GM19023 (cell line): ENCODE measurements around the gene EIF4H.
"Not testable (repeated sequence)": the region's sequence is repeated elsewhere in the genome, so short reads cannot be mapped to it uniquely, and the experiment has no call there.

ENCODE experiments used
- ATAC-seq: cut with Tn5 transposase; IDR thresholded peaks from one replicate; pipeline ENCODE4 v1.9.1; 2021; ENCODE audit warnings: mild to moderate bottlenecking, moderate library complexity; ENCODE audit not compliant: unreplicated experiment

Gene EIF4H

GRCh38 chr7:74197449-74198124 is 23.4 kb downstream of the EIF4H start:
- no peak for ATAC-seq

GRCh38 chr7:74199551-74200355 is 25.6 kb downstream of the EIF4H start:
- no peak for ATAC-seq

- ATAC-seq = no peak
Measured at GRCh38 chr7:74202841-74203556, 28.8 kb downstream of the EIF4H start.

GRCh38 chr7:74203956-74204618 is 29.9 kb downstream of the EIF4H start:
- no peak for ATAC-seq

GRCh38 chr7:74206052-74206451 is 31.9 kb downstream of the EIF4H start:
- ATAC-seq = not testable (repeated sequence)

GRCh38 chr7:74206589-74207120 is 32.5 kb downstream of the EIF4H start:
- no peak for ATAC-seq

GRCh38 chr7:74207586-74207985 is 33.4 kb downstream of the EIF4H start:
- ATAC-seq = no peak

- ATAC-seq = not testable (repeated sequence)
Measured at GRCh38 chr7:74208241-74208640, 34.1 kb downstream of the EIF4H start.

- no peak for ATAC-seq
Measured at GRCh38 chr7:74212661-74213060, 38.5 kb downstream of the EIF4H start.

- ATAC-seq = no peak
Measured at GRCh38 chr7:74214816-74215630, 40.9 kb downstream of the EIF4H start.

GRCh38 chr7:74215921-74216320 is 41.8 kb downstream of the EIF4H start:
- ATAC-seq = no peak

GRCh38 chr7:74216361-74216761 is 42.2 kb downstream of the EIF4H start:
- no peak for ATAC-seq

- ATAC-seq = peak; percentile 56
Measured at GRCh38 chr7:74217455-74218342, 43.5 kb downstream of the EIF4H start.

GRCh38 chr7:74218343-74218698 is 44.2 kb downstream of the EIF4H start:
- ATAC-seq = no peak

GRCh38 chr7:74219416-74219815 is 45.3 kb downstream of the EIF4H start:
- no peak for ATAC-seq

GRCh38 chr7:74220229-74220628 is 46.1 kb downstream of the EIF4H start:
- no peak for ATAC-seq

GRCh38 chr7:74221713-74222112 is 47.6 kb downstream of the EIF4H start:
- ATAC-seq = no peak

- no peak for ATAC-seq
Measured at GRCh38 chr7:74222851-74223710, 48.9 kb downstream of the EIF4H start.
